Panc1 (cell line): ENCODE measurements around the gene DGKG. TPM values are rescaled to one million over a fixed set of nuclear protein-coding genes. Genes with fewer than 3 reads are reported as not detected.

Experiments used
- ATAC-seq: fragments of 200-7000 bp; cut with Tn5 transposase; 2 replicates; pipeline ENCODE4 v1.9.1; 2020; ENCODE audit warnings: mild to moderate bottlenecking, moderate library complexity
- BruUV-seq: library from RNA; stranded (reverse); fragments of 400-500 nt; replicated peaks from 2 replicates; lab custom pipeline; 2021; lab: Mats Ljungman, UMichigan
- CTCF ChIA-PET: fragments of 300-600 bp; sonication (Branson Sonifier 250); formaldehyde crosslinking; loops from one replicate; lab custom pipeline; 2022; ENCODE audit warnings: antibody characterized with exemption; lab: Charles Lee
- POLR2A ChIA-PET: fragments of 300-600 bp; sonication (Branson Sonifier 250); formaldehyde crosslinking; loops from one replicate; lab custom pipeline; 2022; ENCODE audit warnings: antibody characterized with exemption; lab: Charles Lee
- DNase-seq: peaks from one replicate; pipeline ENCODE4 v3.0.0-alpha.2; 2010; ENCODE audit warnings: low read depth, low spot score
- H3K27ac ChIP-seq: 2 replicates; pipeline ENCODE4 v1.5.1; 2011; ENCODE audit warnings: mild to moderate bottlenecking, low read length, inconsistent platforms
- H3K27me3 ChIP-seq: fragments of 200-500 bp; sonication (Bioruptor generic); 2 replicates; pipeline ENCODE4 v1.6.0; 2014; ENCODE audit warnings: low read length, inconsistent platforms; ENCODE audit not compliant: control insufficient read depth, insufficient read depth
- H3K36me3 ChIP-seq: fragments of 200-500 bp; sonication (Bioruptor generic); 2 replicates; pipeline ENCODE4 v1.5.1; 2014; ENCODE audit warnings: inconsistent platforms, mild to moderate bottlenecking, low read length, moderate library complexity; ENCODE audit not compliant: control insufficient read depth, insufficient read depth
- H3K4me1 ChIP-seq: 2 replicates; pipeline ENCODE4 v1.5.1; 2011; ENCODE audit warnings: inconsistent platforms, mild to moderate bottlenecking, low read length, moderate library complexity; ENCODE audit not compliant: control insufficient read depth, insufficient read depth
- H3K4me3 ChIP-seq, 2 experiments: 2 replicates each; pipeline ENCODE4 v1.5.1; 2011 to 2012; ENCODE audit warnings: low read depth in 2 of 2, low read length in 2 of 2, mild to moderate bottlenecking in 2 of 2, inconsistent platforms in 1 of 2, moderate library complexity in 1 of 2
- H3K9me3 ChIP-seq: fragments of 200-500 bp; sonication (Bioruptor generic); 2 replicates; pipeline ENCODE4 v1.5.1; 2014; ENCODE audit warnings: low read depth, mild to moderate bottlenecking, inconsistent platforms, low read length, moderate library complexity; ENCODE audit not compliant: control insufficient read depth, insufficient read depth
- CTCF ChIP-seq: fragments of 450-650 bp; IDR thresholded peaks from 2 replicates; pipeline ENCODE4 v1.5.1; 2017; ENCODE audit warnings: mild to moderate bottlenecking
- POLR2AphosphoS5 ChIP-seq: IDR thresholded peaks from 2 replicates; pipeline ENCODE4 v1.6.1; 2012; ENCODE audit warnings: mild to moderate bottlenecking, low read depth, low read length, moderate library complexity
- REST ChIP-seq, 2 experiments: IDR thresholded peaks; 2 replicates each; pipeline ENCODE4 v1.6.1; 2011 to 2012; ENCODE audit warnings: low read depth in 2 of 2, control low read depth in 1 of 2, low read length in 1 of 2, mild to moderate bottlenecking in 1 of 2, moderate library complexity in 1 of 2; ENCODE audit not compliant: insufficient read depth in 1 of 2
- SIN3A ChIP-seq: IDR thresholded peaks from 2 replicates; pipeline ENCODE4 v1.6.1; 2012; ENCODE audit warnings: low read depth, mild to moderate bottlenecking, low read length, moderate library complexity, borderline replicate concordance; ENCODE audit not compliant: insufficient read depth
- TCF7L2 ChIP-seq: IDR thresholded peaks from 2 replicates; pipeline ENCODE4 v1.6.1; 2011; ENCODE audit warnings: mild to moderate bottlenecking, low read depth, low read length, inconsistent platforms
- in situ Hi-C: cut with HindIII; loops from 2 replicates; pipeline ENCODE4 v1.10.0; 2016; ENCODE audit warnings: low sequenced_read_pairs, low pct_unique_long_range_greater_than_20kb
- intact Hi-C: fragments of 100-400 bp; cut with micrococcal nuclease; formaldehyde crosslinking; loops from one replicate; pipeline ENCODE4 v1.10.0; 2022; ENCODE audit not compliant: unreplicated experiment
- total RNA-seq: library from RNA; stranded (reverse); gene quantifications from one replicate; pipeline ENCODE4 v1.2.1, GENCODE V29; 2021; ENCODE audit not compliant: unreplicated experiment

DGKG gene
- total RNA-seq, 1 experiment from 2014 or later: 0.46 TPM

- ATAC-seq: no peak
- DNase-seq: no peak
Observed at GRCh38 chr3:186340204-186340603, 21.8 kb downstream of the DGKG start.

GRCh38 chr3:186339180-186339918 lies 22.7 kb downstream of the DGKG start:
- POLR2A ChIA-PET: no interaction called here
- Histone ChIP-seq H3K27ac (no peak overlapping the region), H3K36me3 (no peaks in the 10 kb centered on the region), H3K9me3 (no peaks in the 10 kb centered on the region), H3K4me1 (no peaks in the 10 kb centered on the region), H3K27me3 (peaks cover 36% of the 10 kb centered on the region), H3K4me3 (no peak overlapping the region)
- in situ Hi-C loops: no loop called here
- no TSS peak for BruUV-seq
- ATAC-seq (no peak), DNase-seq (no peak)
- intact Hi-C loops: no loop called here
- TF ChIP-seq POLR2AphosphoS5 (no peak), REST (IDR thresholded peaks at IDR 0.05; ENCODE audit: insufficient read depth in 1 of 2, low read depth in 2 of 2, low read length in 1 of 2) (no peak), SIN3A (no peak), TCF7L2 (no peak), CTCF (no peak)
- CTCF ChIA-PET: no interaction called here

More at GRCh38 chr3:186340204-186340603, 21.8 kb downstream of the DGKG start:
- POLR2A ChIA-PET: interaction anchor here (0.6 kb wide), 1 partner anchor 190 kb away, joined by 13 read pairs; no protein-coding TSS in a partner anchor
- no TSS peak for BruUV-seq
- no peak for TF ChIP-seq REST (IDR thresholded peaks at IDR 0.05; ENCODE audit: insufficient read depth in 1 of 2, low read depth in 2 of 2, low read length in 1 of 2)
- no peak for TF ChIP-seq CTCF
- TF ChIP-seq SIN3A: no peak
- in situ Hi-C loops (no loop called here), intact Hi-C loops (no loop called here)
- no peak overlapping the region for H3K27ac ChIP-seq
- no peaks in the 10 kb centered on the region for H3K9me3 ChIP-seq
- CTCF ChIA-PET: no interaction called here
- H3K4me3 ChIP-seq: no peak overlapping the region
- no peaks in the 10 kb centered on the region for H3K36me3 ChIP-seq
- H3K4me1 ChIP-seq: no peaks in the 10 kb centered on the region
- peaks cover 28% of the 10 kb centered on the region for H3K27me3 ChIP-seq
